GM12891 (cell line): ENCODE measurements around the gene C10orf95.

ENCODE experiments used
- DNase-seq: peaks from one replicate; pipeline ENCODE4 v3.0.0; 2011; ENCODE audit warnings: low spot score; ENCODE audit not compliant: insufficient read length
- FAIRE-seq: peaks from 2 replicates; lab custom pipeline; 2011; peaks lifted over from hg19 to GRCh38; lab: Jason Lieb, UNC
- PAX5 ChIP-seq: IDR thresholded peaks from 2 replicates; pipeline ENCODE4 v1.6.1; 2011; ENCODE audit warnings: low read length, moderate library complexity, mild to moderate bottlenecking; ENCODE audit not compliant: insufficient read depth, severe bottlenecking
- POLR2A ChIP-seq: IDR thresholded peaks from 2 replicates; pipeline ENCODE4 v1.6.1; 2011; ENCODE audit warnings: low read depth, low read length, control low read depth
- POLR2AphosphoS5 ChIP-seq: IDR thresholded peaks from 2 replicates; pipeline ENCODE4 v1.6.1; 2011; ENCODE audit warnings: low read depth, low read length, control low read depth
- POU2F2 ChIP-seq: IDR thresholded peaks from 2 replicates; pipeline ENCODE4 v1.6.1; 2011; ENCODE audit warnings: low read depth, mild to moderate bottlenecking, control low read depth, low read length, moderate library complexity
- SPI1 ChIP-seq: IDR thresholded peaks from 2 replicates; pipeline ENCODE4 v1.6.1; 2011; ENCODE audit warnings: low read depth, low read length, control low read depth
- TAF1 ChIP-seq: IDR thresholded peaks from 2 replicates; pipeline ENCODE4 v1.6.1; 2011; ENCODE audit warnings: low read depth, low read length, control low read depth

The C10orf95 gene

DNA sequence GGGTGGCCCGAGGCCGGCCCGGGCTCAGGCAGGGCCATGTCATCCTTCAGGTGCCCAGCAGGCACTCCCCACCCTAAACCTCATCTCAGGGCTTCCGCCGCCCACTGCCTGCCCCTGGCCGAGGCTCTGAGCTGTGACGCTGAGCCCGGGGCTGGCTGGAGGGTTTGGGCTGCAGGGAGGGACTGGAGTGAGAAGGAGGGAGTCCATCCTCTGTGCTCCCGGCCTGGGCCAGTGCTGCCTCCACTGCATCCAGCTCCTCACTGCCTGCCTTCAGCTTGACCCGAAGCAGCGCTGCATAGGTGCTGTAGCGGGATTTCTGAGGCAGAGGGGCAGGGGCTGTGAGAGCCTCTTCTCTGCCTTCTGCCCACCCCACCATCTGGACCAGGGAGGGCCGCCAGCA lies 48.2 kb downstream of the C10orf95 start:
- no peak for DNase-seq
- no peak for FAIRE-seq

DNA sequence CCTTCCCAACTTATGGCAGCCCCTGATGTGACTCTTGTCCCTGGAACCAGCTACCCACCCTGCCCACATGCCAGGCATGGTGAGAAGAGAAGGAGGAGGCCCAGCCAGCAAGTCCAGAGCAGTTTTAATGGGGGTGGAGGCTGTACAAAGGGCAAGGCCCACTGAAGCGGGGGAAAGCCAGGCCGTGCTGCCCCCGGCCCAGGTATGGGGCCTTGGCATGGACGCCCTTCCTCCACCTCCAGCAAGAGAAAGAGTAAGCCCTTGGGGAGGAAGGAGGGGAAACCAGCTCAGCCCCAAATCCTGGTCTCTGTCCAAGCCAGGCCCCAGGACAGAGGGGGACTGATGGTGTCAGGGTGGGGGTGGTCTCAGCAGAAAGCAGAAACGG lies 48.8 kb downstream of the C10orf95 start:
- DNase-seq: no peak
- no peak for TF ChIP-seq POLR2AphosphoS5
- TF ChIP-seq SPI1: no peak
- TF ChIP-seq PAX5: no peak
- TF ChIP-seq POU2F2: no peak
- FAIRE-seq: no peak

More for the DNA sequence above, 48.2 kb downstream of the C10orf95 start:
- TF ChIP-seq PAX5 (no peak), POU2F2 (no peak), POLR2A (no peak), TAF1 (no peak), SPI1 (no peak), POLR2AphosphoS5 (no peak)

DNA sequence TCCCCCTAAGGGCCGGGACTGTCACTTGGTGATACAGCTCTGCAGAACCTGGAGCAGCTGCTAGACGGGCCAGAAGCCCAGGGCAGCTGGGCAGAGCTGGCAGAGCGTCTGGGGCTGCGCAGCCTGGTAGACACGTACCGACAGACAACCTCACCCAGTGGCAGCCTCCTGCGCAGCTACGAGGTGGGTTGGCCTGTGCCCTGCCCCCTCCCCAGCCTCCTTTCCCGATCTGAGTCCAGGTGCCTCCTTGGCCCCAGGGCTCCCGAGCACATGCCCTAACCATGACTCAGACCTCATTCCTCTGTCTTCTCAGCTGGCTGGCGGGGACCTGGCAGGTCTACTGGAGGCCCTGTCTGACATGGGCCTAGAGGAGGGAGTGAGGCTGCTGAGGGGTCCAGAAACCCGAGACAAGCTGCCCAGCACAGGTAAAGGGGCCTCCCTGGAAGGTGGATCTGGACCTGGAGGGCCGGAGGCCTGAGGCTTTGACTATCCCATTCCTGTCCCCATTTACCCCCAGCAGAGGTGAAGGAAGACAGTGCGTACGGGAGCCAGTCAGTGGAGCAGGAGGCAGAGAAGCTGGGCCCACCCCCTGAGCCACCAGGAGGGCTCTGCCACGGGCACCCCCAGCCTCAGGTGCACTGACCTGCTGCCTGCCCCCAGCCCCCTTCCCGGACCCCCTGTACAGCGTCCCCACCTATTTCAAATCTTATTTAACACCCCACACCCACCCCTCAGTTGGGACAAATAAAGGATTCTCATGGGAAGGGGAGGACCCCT lies 49.4 kb downstream of the C10orf95 start:
- FAIRE-seq (no peak), DNase-seq (no peak)
- TF ChIP-seq POU2F2 (no peak), PAX5 (no peak), POLR2AphosphoS5 (no peak), POLR2A (no peak), TAF1 (no peak), SPI1 (no peak)

DNA sequence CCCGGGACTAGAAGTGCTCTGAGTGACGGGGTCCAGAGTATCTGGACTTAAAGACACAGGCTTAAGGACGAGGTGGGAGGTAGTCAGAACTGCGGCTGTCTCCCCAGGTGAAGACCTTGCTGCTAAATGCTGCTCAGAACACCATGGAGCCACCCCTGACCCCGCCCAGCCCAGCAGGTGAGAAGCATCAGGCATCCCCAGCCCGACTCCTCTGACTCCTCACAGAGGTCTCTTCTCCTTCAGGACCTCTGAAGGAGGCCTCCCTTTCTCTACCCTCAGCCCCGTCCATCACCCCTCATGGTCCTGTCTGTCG lies 50.0 kb downstream of the C10orf95 start:
- TF ChIP-seq SPI1: no peak
- no peak for TF ChIP-seq POLR2A
- no peak for TF ChIP-seq TAF1
- no peak for TF ChIP-seq POLR2AphosphoS5
- no peak for TF ChIP-seq PAX5
- TF ChIP-seq POU2F2: no peak
- DNase-seq: no peak
- FAIRE-seq: no peak

DNA sequence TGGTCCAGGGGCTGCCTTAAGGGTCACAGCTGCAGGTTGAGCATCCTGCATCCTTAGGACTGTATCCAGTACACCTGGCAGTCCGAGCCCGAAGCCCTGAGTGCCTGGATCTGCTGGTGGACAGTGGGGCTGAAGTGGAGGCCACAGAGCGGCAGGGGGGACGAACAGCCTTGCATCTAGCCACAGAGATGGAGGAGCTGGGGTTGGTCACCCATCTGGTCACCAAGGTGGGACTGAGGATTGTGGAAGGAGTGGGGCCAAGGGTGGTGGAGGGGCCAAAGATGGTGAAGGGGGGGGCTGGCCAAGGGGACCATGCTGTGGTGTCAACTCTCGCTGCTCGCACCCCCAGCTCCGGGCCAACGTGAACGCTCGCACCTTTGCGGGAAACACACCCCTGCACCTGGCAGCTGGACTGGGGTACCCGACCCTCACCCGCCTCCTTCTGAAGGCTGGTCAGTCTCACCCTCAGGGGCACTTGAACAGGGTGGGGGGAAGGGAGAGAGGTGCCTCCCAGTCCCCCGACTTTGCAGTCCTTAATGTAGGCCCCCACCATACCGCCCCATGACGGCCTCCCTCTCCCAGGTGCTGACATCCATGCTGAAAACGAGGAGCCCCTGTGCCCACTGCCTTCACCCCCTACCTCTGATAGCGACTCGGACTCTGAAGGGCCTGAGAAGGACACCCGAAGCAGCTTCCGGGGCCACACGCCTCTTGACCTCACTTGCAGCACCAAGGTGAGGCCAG lies 50.6 kb downstream of the C10orf95 start:
- no peak for DNase-seq
- FAIRE-seq: no peak
- TF ChIP-seq POLR2A: no peak
- no peak for TF ChIP-seq POU2F2
- no peak for TF ChIP-seq POLR2AphosphoS5
- no peak for TF ChIP-seq TAF1
- no peak for TF ChIP-seq PAX5
- TF ChIP-seq SPI1: no peak

DNA sequence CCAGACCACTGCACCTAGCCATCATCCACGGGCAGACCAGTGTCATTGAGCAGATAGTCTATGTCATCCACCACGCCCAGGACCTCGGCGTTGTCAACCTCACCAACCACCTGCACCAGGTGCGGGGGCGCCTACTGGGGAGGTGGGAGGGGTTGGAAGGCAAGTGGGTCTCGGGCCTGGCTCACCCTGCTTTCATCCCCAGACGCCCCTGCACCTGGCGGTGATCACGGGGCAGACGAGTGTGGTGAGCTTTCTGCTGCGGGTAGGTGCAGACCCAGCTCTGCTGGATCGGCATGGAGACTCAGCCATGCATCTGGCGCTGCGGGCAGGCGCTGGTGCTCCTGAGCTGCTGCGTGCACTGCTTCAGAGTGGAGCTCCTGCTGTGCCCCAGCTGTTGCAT lies 51.3 kb downstream of the C10orf95 start:
- TF ChIP-seq POLR2AphosphoS5 (peak; percentile 12; the same call in 1 of the 2 replicates), TAF1 (no peak), POLR2A (no peak; the same call in 1 of the 2 replicates), PAX5 (no peak), SPI1 (no peak), POU2F2 (no peak)
- FAIRE-seq (no peak), DNase-seq (no peak)
